GM21515 (cell line): ENCODE results near the gene CAMK1.

Experiments
- ATAC-seq: cut with Tn5 transposase; IDR thresholded peaks from one replicate; pipeline ENCODE4 v1.9.1; 2021; ENCODE audit not compliant: unreplicated experiment

The CAMK1 gene

GRCh38 chr3:9769426-9770275, at the start of gene CAMK1:
CAMK1 (minus strand) TSS chr3:9769947; CDS start chr3:9767749, 2,198 bp downstream.
- ATAC-seq, result peak; percentile 67

- no peak for ATAC-seq
Observed at GRCh38 chr3:9818666-9819335, 49.1 kb upstream of the CAMK1 start.

- ATAC-seq, result no peak
Observed at GRCh38 chr3:9817436-9817835, 47.7 kb upstream of the CAMK1 start.

GRCh38 chr3:9815986-9816385, 46.2 kb upstream of the CAMK1 start:
- ATAC-seq, result no peak

GRCh38 chr3:9812870-9813483, 43.2 kb upstream of the CAMK1 start:
- ATAC-seq, result no peak

- ATAC-seq, result no peak
Observed at GRCh38 chr3:9810846-9811245, 41.1 kb upstream of the CAMK1 start.

- no peak for ATAC-seq
Observed at GRCh38 chr3:9810433-9810770, 40.7 kb upstream of the CAMK1 start.

GRCh38 chr3:9809615-9810432, 40.1 kb upstream of the CAMK1 start, which contains the start of gene TTLL3:
TTLL3 (plus strand) TSS chr3:9810262; CDS start chr3:9810662, 400 bp downstream.
- ATAC-seq, result peak; percentile 58

GRCh38 chr3:9809239-9809614, 39.5 kb upstream of the CAMK1 start:
- no peak for ATAC-seq

GRCh38 chr3:9808345-9809037, 38.7 kb upstream of the CAMK1 start:
- no peak for ATAC-seq

- ATAC-seq, result no peak
Observed at GRCh38 chr3:9807981-9808344, 38.2 kb upstream of the CAMK1 start.

GRCh38 chr3:9806688-9807589, 37.2 kb upstream of the CAMK1 start:
- no peak for ATAC-seq

- ATAC-seq, result no peak
Observed at GRCh38 chr3:9806137-9806536, 36.4 kb upstream of the CAMK1 start.

GRCh38 chr3:9804996-9805395, 35.2 kb upstream of the CAMK1 start:
- no peak for ATAC-seq

- ATAC-seq, result no peak
Observed at GRCh38 chr3:9803494-9803893, 33.7 kb upstream of the CAMK1 start.

- ATAC-seq, result no peak
Observed at GRCh38 chr3:9800529-9800928, 30.8 kb upstream of the CAMK1 start.

- ATAC-seq, result no peak
Observed at GRCh38 chr3:9797196-9797945, 27.6 kb upstream of the CAMK1 start.

- no peak for ATAC-seq
Observed at GRCh38 chr3:9795207-9795606, 25.5 kb upstream of the CAMK1 start.

GRCh38 chr3:9794400-9794799, 24.7 kb upstream of the CAMK1 start:
- no peak for ATAC-seq
